ENCODE results near the gene ZNF428. TPM values are rescaled to one million over a fixed set of nuclear protein-coding genes. Genes with fewer than 3 reads are reported as not detected.

Gene ZNF428
- total RNA-seq, 1 donor from 2014 or later = 27.1 TPM

DNA sequence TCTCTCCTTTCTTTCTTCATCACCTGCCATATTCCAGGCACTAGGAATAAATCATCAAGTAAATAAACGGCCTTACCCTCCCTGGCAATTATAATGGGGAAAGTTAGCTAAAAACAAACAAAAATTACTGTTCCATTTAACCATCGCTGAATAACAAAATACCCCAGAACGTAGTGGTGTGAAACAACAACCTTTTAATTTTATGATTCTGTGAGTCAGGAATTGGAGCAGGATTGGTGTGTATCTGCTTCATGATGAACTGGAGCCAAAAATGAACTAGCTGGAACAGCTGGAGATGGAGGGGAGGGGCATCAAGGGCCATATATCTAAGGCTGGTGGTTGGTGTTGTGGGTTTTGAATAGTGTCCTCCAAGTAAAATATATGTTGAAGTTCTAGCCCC, 23.9 kb upstream of the ZNF428 start:
- intact Hi-C loops (cut with DNase I) = no loop called here
- ATAC-seq (no peak), DNase-seq (no peak)
- Histone ChIP-seq H3K9me3 (no peaks in the 10 kb centered on the region), H3K27ac (no peak overlapping the region), H3K4me3 (no peak overlapping the region), H3K36me3 (peaks cover 5% of the 10 kb centered on the region), H3K4me1 (no peaks in the 10 kb centered on the region), H3K27me3 (peaks cover 4% of the 10 kb centered on the region)
- TF ChIP-seq, protein P1, sequence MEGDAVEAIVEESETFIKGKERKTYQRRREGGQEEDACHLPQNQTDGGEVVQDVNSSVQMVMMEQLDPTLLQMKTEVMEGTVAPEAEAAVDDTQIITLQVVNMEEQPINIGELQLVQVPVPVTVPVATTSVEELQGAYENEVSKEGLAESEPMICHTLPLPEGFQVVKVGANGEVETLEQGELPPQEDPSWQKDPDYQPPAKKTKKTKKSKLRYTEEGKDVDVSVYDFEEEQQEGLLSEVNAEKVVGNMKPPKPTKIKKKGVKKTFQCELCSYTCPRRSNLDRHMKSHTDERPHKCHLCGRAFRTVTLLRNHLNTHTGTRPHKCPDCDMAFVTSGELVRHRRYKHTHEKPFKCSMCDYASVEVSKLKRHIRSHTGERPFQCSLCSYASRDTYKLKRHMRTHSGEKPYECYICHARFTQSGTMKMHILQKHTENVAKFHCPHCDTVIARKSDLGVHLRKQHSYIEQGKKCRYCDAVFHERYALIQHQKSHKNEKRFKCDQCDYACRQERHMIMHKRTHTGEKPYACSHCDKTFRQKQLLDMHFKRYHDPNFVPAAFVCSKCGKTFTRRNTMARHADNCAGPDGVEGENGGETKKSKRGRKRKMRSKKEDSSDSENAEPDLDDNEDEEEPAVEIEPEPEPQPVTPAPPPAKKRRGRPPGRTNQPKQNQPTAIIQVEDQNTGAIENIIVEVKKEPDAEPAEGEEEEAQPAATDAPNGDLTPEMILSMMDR (IDR thresholded peaks at IDR 0.05) = no peak

DNA sequence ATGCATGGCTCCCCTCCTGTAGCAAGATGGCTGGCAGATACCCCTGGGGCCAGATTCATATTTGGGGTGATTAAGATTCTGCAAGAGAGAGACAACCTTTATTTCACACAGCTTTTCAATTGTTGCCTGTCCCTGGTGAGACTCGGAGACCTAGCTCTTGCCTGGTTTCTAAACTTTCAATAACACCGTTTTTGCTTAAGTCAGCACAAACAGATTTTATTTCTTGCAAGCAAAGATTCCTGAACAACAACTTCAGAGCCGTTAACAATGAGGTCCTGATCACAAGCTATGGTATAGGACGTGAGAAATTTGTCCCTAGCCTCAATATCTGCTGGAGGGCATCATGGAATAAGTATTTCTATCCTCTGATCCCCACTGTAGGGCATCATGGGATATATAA, 23.1 kb upstream of the ZNF428 start:
- Histone ChIP-seq H3K9me3 (no peaks in the 10 kb centered on the region), H3K27me3 (peaks cover 4% of the 10 kb centered on the region), H3K4me1 (no peaks in the 10 kb centered on the region), H3K4me3 (no peak overlapping the region), H3K36me3 (no peaks in the 10 kb centered on the region), H3K27ac (no peak overlapping the region)
- TF ChIP-seq, protein P1 (IDR thresholded peaks at IDR 0.05) = no peak
- no peak for ATAC-seq
- no peak for DNase-seq
- intact Hi-C loops (cut with DNase I) = no loop called here

- H3K4me3 ChIP-seq = no peak overlapping the region
- H3K4me1 ChIP-seq = no peaks in the 10 kb centered on the region
- TF ChIP-seq, protein P1 (IDR thresholded peaks at IDR 0.05) = no peak
- DNase-seq (no peak), ATAC-seq (no peak)
- H3K27me3 ChIP-seq = peaks cover 4% of the 10 kb centered on the region
- intact Hi-C loops (cut with DNase I) = no loop called here
- no peaks in the 10 kb centered on the region for H3K36me3 ChIP-seq
- H3K9me3 ChIP-seq = no peaks in the 10 kb centered on the region
- no peak overlapping the region for H3K27ac ChIP-seq
Observed at GRCh38 chr19:43641333-43641732, 21.9 kb upstream of the ZNF428 start.

DNA sequence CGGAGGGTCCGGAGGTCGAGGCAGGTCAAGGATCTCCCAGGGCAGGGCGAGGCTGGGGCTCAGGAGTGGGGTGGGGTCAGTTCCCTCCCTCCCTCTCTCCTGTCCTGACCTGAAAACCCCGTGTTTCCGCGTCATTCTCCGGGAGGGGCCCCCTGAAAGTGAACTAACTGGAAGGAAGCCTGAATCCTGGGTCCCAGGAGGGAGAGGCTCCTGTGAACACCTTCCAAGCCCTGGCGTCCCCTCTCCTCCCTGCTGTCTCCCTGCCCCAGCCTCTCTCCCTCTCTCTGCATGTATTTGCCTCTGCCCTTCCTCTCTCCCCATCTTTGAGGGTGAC, 21.0 kb upstream of the ZNF428 start:
- Histone ChIP-seq H3K4me1 (no peaks in the 10 kb centered on the region), H3K27me3 (peaks cover 4% of the 10 kb centered on the region), H3K9me3 (no peaks in the 10 kb centered on the region), H3K4me3 (peak overlapping the region; percentile 49), H3K27ac (no peak overlapping the region), H3K36me3 (no peaks in the 10 kb centered on the region)
- intact Hi-C loops (cut with DNase I) = no loop called here
- ATAC-seq = no peak
- no peak for DNase-seq
- TF ChIP-seq, protein P1 (IDR thresholded peaks at IDR 0.05) = no peak

GRCh38 chr19:43639519-43640423, 20.3 kb upstream of the ZNF428 start, which contains the start of gene CADM4:
CADM4 (minus strand) TSS chr19:43639850; CDS start chr19:43639790, 60 bp downstream.
- Histone ChIP-seq H3K27me3 (peaks cover 4% of the 10 kb centered on the region), H3K27ac (no peak within 1 kb of the TSS), H3K4me3 (peak within 1 kb of the TSS; percentile 49), H3K36me3 (no peaks in the 10 kb centered on the region), H3K4me1 (no peaks in the 10 kb centered on the region), H3K9me3 (no peaks in the 10 kb centered on the region)
- TF ChIP-seq, protein P1 (IDR thresholded peaks at IDR 0.05) = no peak
- intact Hi-C loops (cut with DNase I) = no loop called here
- ATAC-seq (peak; percentile 81), DNase-seq (peak; percentile 75)
